ENCODE data around the gene DHRS4. TPM values are rescaled to one million over a fixed set of nuclear protein-coding genes. Genes with fewer than 3 reads are reported as not detected.
"Not testable (repeated sequence)": the region's sequence is repeated elsewhere in the genome, so short reads cannot be mapped to it uniquely, and the experiment has no call there.

Gene DHRS4
- total and polyA plus RNA-seq, 2 of the 13 experiments (the other 11 are each of a cell fraction or from before 2014, with no cell fraction given): 23.9 to 45.1 TPM

- TF ChIP-seq NR2F6 (IDR thresholded peaks at IDR 0.05); SOX6 (IDR thresholded peaks at IDR 0.05); GABPA (IDR thresholded peaks at IDR 0.05; ENCODE audit: low read depth, low read length): not testable (repeated sequence)
- TF ChIP-seq NR2F6 (CRISPR knock-in tag; IDR thresholded peaks at IDR 0.05) (peak; percentile 70), GABPB1 (CRISPR knock-in tag; IDR thresholded peaks at IDR 0.05) (peak; percentile 66), ZNF687 (CRISPR knock-in tag; IDR thresholded peaks at IDR 0.05) (peak; percentile 82), SOX6 (CRISPR knock-in tag; IDR thresholded peaks at IDR 0.05) (peak; percentile 82), ZFP36L1 (CRISPR knock-in tag; IDR thresholded peaks at IDR 0.05) (0 out of 2 replicates have a peak, but pooled peaks have one; percentile 10), SP4 (CRISPR knock-in tag; IDR thresholded peaks at IDR 0.05) (0 out of 2 replicates have a peak, but pooled peaks have one; percentile 20), GABPA (CRISPR knock-in tag; IDR thresholded peaks at IDR 0.05; ENCODE audit: low read depth) (peak; percentile 46), ZNF264 (CRISPR knock-in tag; IDR thresholded peaks at IDR 0.05) (peak; percentile 86; the same call in 1 of the 2 replicates)
- TF ChIP-seq, protein P1, sequence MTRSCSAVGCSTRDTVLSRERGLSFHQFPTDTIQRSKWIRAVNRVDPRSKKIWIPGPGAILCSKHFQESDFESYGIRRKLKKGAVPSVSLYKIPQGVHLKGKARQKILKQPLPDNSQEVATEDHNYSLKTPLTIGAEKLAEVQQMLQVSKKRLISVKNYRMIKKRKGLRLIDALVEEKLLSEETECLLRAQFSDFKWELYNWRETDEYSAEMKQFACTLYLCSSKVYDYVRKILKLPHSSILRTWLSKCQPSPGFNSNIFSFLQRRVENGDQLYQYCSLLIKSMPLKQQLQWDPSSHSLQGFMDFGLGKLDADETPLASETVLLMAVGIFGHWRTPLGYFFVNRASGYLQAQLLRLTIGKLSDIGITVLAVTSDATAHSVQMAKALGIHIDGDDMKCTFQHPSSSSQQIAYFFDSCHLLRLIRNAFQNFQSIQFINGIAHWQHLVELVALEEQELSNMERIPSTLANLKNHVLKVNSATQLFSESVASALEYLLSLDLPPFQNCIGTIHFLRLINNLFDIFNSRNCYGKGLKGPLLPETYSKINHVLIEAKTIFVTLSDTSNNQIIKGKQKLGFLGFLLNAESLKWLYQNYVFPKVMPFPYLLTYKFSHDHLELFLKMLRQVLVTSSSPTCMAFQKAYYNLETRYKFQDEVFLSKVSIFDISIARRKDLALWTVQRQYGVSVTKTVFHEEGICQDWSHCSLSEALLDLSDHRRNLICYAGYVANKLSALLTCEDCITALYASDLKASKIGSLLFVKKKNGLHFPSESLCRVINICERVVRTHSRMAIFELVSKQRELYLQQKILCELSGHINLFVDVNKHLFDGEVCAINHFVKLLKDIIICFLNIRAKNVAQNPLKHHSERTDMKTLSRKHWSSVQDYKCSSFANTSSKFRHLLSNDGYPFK (CRISPR knock-in tag; IDR thresholded peaks at IDR 0.05; ENCODE audit: borderline replicate concordance): peak; percentile 76; the same call in 1 of the 2 replicates
- TF ChIP-seq, protein P2, sequence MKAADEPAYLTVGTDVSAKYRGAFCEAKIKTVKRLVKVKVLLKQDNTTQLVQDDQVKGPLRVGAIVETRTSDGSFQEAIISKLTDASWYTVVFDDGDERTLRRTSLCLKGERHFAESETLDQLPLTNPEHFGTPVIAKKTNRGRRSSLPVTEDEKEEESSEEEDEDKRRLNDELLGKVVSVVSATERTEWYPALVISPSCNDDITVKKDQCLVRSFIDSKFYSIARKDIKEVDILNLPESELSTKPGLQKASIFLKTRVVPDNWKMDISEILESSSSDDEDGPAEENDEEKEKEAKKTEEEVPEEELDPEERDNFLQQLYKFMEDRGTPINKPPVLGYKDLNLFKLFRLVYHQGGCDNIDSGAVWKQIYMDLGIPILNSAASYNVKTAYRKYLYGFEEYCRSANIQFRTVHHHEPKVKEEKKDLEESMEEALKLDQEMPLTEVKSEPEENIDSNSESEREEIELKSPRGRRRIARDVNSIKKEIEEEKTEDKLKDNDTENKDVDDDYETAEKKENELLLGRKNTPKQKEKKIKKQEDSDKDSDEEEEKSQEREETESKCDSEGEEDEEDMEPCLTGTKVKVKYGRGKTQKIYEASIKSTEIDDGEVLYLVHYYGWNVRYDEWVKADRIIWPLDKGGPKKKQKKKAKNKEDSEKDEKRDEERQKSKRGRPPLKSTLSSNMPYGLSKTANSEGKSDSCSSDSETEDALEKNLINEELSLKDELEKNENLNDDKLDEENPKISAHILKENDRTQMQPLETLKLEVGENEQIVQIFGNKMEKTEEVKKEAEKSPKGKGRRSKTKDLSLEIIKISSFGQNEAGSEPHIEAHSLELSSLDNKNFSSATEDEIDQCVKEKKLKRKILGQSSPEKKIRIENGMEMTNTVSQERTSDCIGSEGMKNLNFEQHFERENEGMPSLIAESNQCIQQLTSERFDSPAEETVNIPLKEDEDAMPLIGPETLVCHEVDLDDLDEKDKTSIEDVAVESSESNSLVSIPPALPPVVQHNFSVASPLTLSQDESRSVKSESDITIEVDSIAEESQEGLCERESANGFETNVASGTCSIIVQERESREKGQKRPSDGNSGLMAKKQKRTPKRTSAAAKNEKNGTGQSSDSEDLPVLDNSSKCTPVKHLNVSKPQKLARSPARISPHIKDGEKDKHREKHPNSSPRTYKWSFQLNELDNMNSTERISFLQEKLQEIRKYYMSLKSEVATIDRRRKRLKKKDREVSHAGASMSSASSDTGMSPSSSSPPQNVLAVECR (CRISPR knock-in tag; IDR thresholded peaks at IDR 0.05; ENCODE audit: borderline replicate concordance): peak; percentile 66; the same call in 1 of the 2 replicates
- TF ChIP-seq, protein P3, sequence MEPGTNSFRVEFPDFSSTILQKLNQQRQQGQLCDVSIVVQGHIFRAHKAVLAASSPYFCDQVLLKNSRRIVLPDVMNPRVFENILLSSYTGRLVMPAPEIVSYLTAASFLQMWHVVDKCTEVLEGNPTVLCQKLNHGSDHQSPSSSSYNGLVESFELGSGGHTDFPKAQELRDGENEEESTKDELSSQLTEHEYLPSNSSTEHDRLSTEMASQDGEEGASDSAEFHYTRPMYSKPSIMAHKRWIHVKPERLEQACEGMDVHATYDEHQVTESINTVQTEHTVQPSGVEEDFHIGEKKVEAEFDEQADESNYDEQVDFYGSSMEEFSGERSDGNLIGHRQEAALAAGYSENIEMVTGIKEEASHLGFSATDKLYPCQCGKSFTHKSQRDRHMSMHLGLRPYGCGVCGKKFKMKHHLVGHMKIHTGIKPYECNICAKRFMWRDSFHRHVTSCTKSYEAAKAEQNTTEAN (CRISPR knock-in tag; conservative IDR thresholded peaks at IDR 0.05): peak; percentile 54; the same call in 1 of the 2 replicates
- TF ChIP-seq, protein P4, sequence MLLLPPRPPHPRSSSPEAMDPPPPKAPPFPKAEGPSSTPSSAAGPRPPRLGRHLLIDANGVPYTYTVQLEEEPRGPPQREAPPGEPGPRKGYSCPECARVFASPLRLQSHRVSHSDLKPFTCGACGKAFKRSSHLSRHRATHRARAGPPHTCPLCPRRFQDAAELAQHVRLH (CRISPR knock-in tag; IDR thresholded peaks at IDR 0.05; ENCODE audit: borderline replicate concordance, low read depth): 0 out of 2 replicates have a peak, but pooled peaks have one; percentile 60
Observed at GRCh38 chr14:23981951-23982813, 28.6 kb downstream of the DHRS4 start (continued).
